Motor neuron (in vitro differentiated cells): ENCODE data around the gene CLPSL1. TPM values are rescaled to one million over a fixed set of nuclear protein-coding genes. Genes with fewer than 3 reads are reported as not detected.
A peak's percentile ranks its signal among the peaks of the same experiment; 100 is the strongest.

Experiments
- ATAC-seq, 8 experiments: fragments of 200-7000 bp; cut with Tn5 transposase; replicated peaks in 6 of 8; 2 replicates each; pipeline ENCODE4 v1.8.0; 2021; ENCODE audit warnings: mild to moderate bottlenecking in 8 of 8, moderate library complexity in 8 of 8
- H3K27ac ChIP-seq, 2 donors: fragments of 250-450 bp; sonication (Bioruptor Pico); 2 replicates each; pipeline ENCODE4 v1.9.0; 2021; ENCODE audit warnings: antibody characterized with exemption in 2 of 2, mild to moderate bottlenecking in 2 of 2, moderate library complexity in 1 of 2
- H3K4me1 ChIP-seq, 2 donors: fragments of 250-450 bp; sonication (Bioruptor Pico); replicated peaks in 1 of 2; 2 replicates each; pipeline ENCODE4 v1.6.1; 2021; ENCODE audit warnings: antibody characterized with exemption in 2 of 2, mild to moderate bottlenecking in 2 of 2, moderate library complexity in 1 of 2
- H3K4me3 ChIP-seq, 5 donors: fragments of 250-450 bp; sonication (Bioruptor Pico); 2 replicates each; pipeline ENCODE4 v1.9.0; 2021; ENCODE audit warnings: antibody characterized with exemption in 5 of 5, mild to moderate bottlenecking in 5 of 5, moderate library complexity in 4 of 5
- WGBS, 10 experiments: fragments of 450-650 bp; shearing (Covaris generic); methylation state at CpG; one replicate each; pipeline ENCODE4 v1.0.0; 2022; 5-methylcytosine and 5-hydroxymethylcytosine counted together
- in situ Hi-C, 9 experiments: fragments of 400-800 bp; cut with MboI; loops; one replicate each; pipeline ENCODE4 v1.15.0; 2021; ENCODE audit warnings: low sequenced_read_pairs in 9 of 9, low pct_unique_long_range_greater_than_20kb in 2 of 9; ENCODE audit not compliant: unreplicated experiment in 9 of 9
- total RNA-seq, 8 experiments: library from RNA; unstranded; fragments of 300-600 nt; gene quantifications; 2 replicates each; pipeline versions ENCODE4 v1.2.3 to v1.2.4, GENCODE V29; 2022

The CLPSL1 gene
- total RNA-seq, 8 experiments from 2014 or later = not detected

DNA sequence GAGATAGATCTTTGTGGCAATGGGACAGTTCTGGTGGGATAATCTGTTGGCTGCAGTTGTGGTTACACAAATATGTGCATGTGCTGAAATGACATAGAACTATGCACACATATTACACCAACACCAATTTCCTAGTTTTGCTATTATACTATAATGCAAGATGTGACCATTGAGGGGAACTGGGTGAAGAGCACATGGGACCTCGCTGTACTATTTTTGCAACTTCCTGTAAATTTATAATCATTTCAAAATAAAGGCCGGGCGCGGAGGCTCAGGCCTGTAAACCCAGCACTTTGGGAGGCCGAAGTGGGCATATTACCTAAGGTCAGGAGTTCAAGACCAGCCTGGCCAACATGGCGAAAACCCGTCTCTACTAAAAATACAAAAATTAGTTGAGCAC lies 35.3 kb upstream of the CLPSL1 start:
- in situ Hi-C loops = loop anchor here in 5 of 9 experiments (25.0 kb wide), 3 partner anchors 158 to 433 kb away; partner anchors contain the start of gene PPARD (in 1 of the 5)
- Histone ChIP-seq H3K27ac (no peak overlapping the region), H3K4me3 (no peak overlapping the region), H3K4me1 (peaks cover 0 to under 1% of the 10 kb centered on the region in 2 donors)
- ATAC-seq = no peak
- WGBS, 10 experiments = 79 to 100% (median 97%) methylated on average over 1 to 7 of the region's 7 CpGs; no CpG with 5 or more reads in 4 of the 10 experiments

DNA sequence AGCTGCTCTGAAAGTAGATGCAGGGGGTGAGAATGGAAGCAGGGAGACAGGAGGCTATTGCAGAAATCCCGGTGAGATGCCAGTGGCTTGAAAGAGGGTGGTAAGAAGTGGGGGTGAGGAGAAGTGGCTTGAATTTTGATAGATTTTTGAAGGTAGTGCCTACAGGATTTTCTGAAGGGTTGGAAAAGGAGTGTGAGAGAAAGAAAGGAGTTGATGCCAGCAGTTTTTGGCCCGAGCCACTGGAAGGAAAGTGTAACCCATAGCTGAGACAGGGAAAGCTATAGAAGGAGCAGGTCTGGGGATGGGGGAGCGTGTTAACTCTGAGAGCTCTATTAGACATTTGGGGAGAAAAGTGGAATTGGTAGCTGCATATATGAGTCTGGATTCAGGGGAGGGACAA lies 34.3 kb upstream of the CLPSL1 start:
- Histone ChIP-seq H3K27ac (no peak overlapping the region), H3K4me3 (no peak overlapping the region), H3K4me1 (no peaks in the 10 kb centered on the region)
- in situ Hi-C loops = loop anchor here in 5 of 9 experiments (25.0 kb wide), 3 partner anchors 159 to 434 kb away; partner anchors contain the start of gene PPARD (in 1 of the 5)
- no peak for ATAC-seq
- WGBS, 10 experiments = 53 to 94% (median 73%) methylated on average over 1 to 3 of the region's 3 CpGs

DNA sequence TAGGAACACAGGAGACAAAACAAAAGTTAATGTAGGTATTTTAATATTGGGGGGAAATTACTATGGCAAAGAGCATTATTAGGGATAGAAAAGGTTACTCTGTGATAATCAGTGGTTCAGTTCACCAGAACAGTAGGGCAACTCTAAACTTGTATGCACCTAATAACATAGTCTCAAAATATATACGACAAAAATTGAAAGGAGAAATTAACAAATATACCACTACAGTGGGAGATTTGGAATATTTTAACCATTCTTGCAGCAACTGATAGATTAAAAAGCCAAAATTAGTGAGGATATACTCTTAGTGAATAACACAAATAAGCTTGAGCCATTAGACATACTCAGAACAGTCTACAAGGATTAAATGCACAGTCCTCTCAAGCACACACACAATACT lies 32.9 kb upstream of the CLPSL1 start:
- Histone ChIP-seq H3K27ac (no peak overlapping the region), H3K4me1 (no peaks in the 10 kb centered on the region), H3K4me3 (no peak overlapping the region)
- in situ Hi-C loops = loop anchor here in 5 of 9 experiments (25.0 kb wide), 3 partner anchors 161 to 436 kb away; partner anchors contain the start of gene PPARD (in 1 of the 5)
- ATAC-seq = no peak
- 60 to 100% (median 67%) methylated on average over 1 of the region's 1 CpG; no CpG with 5 or more reads in 5 of the 10 experiments for WGBS, 10 experiments

DNA sequence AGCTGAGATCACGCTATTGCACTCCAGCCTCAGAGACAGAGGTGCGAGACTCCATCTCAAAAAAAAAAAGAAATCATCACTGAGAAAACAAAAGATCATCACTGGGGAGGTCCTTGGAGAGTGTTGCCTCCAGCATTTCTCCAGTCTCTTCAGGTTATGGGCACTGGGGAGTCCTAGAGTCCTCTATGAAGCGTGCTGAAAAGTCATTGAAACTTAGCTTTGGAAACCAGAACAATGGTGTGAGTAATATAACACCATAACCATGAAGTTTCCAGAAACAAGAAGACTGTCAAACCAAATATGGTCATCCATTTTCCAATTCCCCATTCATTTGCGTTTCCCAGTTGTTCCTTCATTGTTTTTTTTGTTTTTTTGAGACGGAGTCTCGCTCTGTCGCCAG lies 30.3 kb upstream of the CLPSL1 start:
- Histone ChIP-seq H3K4me1 (no peaks in the 10 kb centered on the region), H3K4me3 (no peak overlapping the region), H3K27ac (no peak overlapping the region)
- no peak for ATAC-seq
- WGBS, 10 experiments = 20 to 98% (median 85%) methylated on average over 1 to 6 of the region's 7 CpGs; no CpG with 5 or more reads in 2 of the 10 experiments
- in situ Hi-C loops = no loop called here

DNA sequence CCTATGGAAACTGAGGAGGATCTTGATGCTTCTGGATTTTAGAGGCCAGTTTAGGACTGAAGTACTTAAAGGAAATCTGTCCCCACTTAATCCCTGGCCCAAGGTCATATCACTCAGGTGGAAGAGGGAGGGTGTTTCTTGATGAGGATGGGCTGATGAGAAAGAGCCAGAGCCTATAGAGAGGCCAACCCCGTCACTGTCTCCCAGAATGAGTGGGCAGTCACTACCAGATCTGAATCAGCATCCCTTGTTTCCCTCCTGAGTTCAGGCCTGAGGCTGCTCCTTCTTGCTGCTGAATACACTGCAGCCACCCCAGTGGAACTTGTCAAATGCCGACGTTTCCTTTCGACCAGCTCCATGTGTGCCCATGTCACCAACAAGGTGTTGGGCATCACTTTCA lies 29.2 kb upstream of the CLPSL1 start:
- 0 to 93% (median 67%) methylated on average over 1 to 3 of the region's 4 CpGs; no CpG with 5 or more reads in 4 of the 10 experiments for WGBS, 10 experiments
- no peaks in the 10 kb centered on the region for H3K4me1 ChIP-seq
- no peak for ATAC-seq
- H3K4me3 ChIP-seq = no peak overlapping the region
- H3K27ac ChIP-seq = no peak overlapping the region
- in situ Hi-C loops = no loop called here

DNA sequence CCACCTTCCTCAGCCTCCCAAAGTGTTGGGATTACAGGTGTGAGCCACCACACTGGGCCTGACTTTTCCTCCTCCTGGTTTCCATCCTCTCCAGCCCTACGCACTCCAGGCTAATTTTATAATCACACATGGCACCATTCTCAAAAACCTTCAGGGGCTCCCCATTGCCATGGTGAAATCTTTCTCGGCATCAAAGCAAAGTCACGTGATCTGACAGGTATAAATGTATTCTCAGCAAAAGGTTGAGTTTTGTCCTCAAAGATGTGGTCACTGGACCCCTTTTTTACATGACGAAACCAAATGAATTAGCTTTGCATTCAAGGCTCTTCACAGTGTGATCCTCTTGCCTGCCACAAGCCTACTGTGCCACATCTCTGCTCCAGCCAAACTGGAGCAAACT lies 28.5 kb upstream of the CLPSL1 start:
- in situ Hi-C loops = no loop called here
- 17 to 100% (median 71%) methylated on average over 2 to 4 of the region's 4 CpGs; no CpG with 5 or more reads in 2 of the 10 experiments for WGBS, 10 experiments
- no peak overlapping the region for H3K4me3 ChIP-seq
- H3K27ac ChIP-seq = no peak overlapping the region
- H3K4me1 ChIP-seq = no peaks in the 10 kb centered on the region
- no peak for ATAC-seq

DNA sequence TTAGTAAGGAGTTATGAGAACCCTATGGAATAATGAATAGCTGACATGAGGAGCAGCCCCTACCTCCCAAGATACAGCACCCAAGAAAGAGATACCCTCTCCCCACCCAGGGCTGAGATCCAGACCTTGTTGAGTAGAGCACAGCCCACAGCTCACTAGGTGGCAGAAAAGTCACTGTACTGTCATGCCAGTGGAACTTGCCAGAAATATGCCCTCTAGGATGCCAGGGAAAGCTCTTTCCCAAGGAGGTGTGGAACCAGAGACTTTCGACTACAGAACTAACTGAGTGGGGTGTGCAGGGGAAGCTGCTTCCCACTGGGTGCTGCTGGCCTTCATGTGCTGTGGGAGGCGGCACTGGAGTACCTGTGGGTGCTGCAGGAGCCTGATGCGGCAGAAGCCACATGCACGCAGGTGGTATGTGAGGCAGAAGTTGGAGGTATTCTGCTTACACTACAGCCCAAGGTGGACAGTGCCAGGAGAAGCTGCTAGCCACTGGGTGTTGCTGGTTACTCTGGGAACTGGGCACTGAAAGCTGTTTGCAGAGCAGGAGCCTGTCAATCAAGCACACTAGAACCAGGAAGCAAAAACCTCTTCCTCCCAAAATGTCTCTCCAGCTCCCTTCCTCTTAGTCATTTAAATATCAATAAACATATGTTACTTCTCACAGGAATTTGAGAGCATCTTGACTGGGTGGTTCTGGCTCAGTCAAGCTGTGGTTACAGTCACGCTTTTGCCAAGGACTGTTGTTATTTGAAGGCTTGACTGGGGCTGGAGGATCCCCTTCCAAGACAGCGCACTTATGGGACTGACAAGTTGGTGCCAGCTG lies 26.2 kb upstream of the CLPSL1 start:
- ATAC-seq = peak in 3 of 8 experiments; percentile 50 to 73 (median 56)
- 0 to 100% (median 62%) methylated on average over 1 to 4 of the region's 6 CpGs; no CpG with 5 or more reads in 5 of the 10 experiments for WGBS, 10 experiments
- no peak overlapping the region for H3K4me3 ChIP-seq
- in situ Hi-C loops = no loop called here
- no peaks in the 10 kb centered on the region for H3K4me1 ChIP-seq
- H3K27ac ChIP-seq = no peak overlapping the region

DNA sequence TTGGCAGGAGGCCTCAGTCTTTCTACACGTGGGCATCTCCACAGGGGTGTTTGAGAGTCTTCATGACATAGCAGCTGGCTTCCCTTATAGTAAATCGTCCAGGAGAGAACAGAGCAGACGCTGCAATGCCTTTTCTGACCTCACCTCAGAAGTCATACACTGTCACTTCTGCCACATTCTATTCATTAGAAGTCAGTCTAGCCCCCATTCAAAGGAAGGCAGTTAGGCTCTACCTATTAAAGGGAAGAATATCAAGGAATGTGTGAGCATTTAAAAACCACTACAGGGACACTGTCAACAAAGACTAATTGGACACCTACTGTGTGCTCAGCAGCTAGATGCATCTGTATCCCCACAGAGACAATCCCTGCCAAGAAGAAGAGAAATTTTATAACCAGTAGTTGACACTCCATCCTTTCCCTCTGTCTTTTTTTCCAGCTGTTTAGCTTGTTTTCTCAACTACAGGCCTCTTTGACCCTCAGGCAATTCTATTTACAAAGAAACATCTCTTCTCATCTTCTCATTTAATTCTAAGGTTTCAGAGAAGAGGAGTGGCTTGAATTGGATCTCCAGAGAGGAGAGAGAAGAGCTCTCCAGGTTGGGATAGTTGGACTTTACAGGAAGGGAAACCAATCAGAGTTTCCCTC lies 25.4 kb upstream of the CLPSL1 start:
- no peak overlapping the region for H3K27ac ChIP-seq
- ATAC-seq = peak in 1 of 8 experiments; percentile 11
- no peaks in the 10 kb centered on the region for H3K4me1 ChIP-seq
- WGBS, 10 experiments = 0 to 27% (median 12%) methylated on average over 1 to 3 of the region's 3 CpGs; no CpG with 5 or more reads in 4 of the 10 experiments
- in situ Hi-C loops = no loop called here
- no peak overlapping the region for H3K4me3 ChIP-seq

DNA sequence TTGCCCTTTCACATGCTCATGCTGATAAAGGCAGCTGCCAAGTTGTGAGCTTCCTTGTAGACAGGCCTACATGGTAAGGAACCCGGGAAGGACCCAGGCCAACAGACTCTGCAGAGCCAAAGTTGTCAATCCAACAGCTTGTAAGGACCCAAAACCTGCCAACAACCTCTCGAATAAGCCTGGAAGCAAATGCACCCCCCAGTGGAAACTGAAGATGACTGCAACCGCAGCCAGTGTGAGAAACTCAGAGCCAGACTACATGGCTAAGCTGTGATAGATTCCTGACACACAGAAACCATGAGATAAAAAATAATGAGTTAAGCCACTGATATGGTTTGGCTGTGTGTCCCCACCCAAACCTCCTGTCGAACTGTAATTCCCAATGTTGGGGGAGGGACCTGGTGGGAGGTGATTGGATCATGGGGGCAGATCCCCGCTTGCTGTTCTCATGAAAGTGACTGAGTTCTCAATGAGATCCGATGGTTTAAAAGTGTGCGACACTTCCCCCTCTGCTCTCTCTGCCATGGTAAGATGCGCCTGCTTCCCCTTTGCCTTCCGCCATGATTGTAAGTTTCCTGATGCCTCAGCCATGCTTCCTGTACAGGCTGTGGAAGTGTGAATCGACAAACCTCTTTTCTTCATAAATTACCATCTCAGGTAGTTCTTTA lies 23.2 kb upstream of the CLPSL1 start:
- peak in 1 of 8 experiments; percentile 66 for ATAC-seq
- Histone ChIP-seq H3K4me1 (no peaks in the 10 kb centered on the region), H3K27ac (no peak overlapping the region), H3K4me3 (no peak overlapping the region)
- in situ Hi-C loops = no loop called here
- WGBS, 10 experiments = 27 to 80% (median 49%) methylated on average over 2 to 7 of the region's 10 CpGs; no CpG with 5 or more reads in 2 of the 10 experiments

DNA sequence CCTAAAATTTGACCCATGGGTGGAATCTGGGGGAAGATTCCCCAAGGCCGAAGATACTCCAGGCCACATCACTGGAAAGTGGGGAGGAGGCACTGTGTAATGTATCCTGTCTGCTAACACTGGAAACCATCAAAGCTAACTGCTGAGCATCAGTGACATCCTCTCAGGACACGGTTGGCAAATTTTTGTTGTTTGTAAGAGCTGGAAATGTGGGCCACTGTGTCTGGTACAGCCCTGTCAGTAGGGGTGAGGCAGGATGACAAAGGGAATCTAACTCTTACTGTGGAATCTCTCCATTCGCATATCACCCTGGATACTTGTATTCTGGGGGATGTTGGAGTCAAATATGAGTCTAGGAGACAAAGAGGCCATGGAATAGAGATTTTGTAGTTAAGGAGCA lies 21.4 kb upstream of the CLPSL1 start:
- in situ Hi-C loops = no loop called here
- Histone ChIP-seq H3K4me1 (peaks cover 2 to 8% of the 10 kb centered on the region in 2 donors), H3K4me3 (no peak overlapping the region), H3K27ac (no peak overlapping the region)
- 50 to 100% (median 83%) methylated on average over 1 to 3 of the region's 3 CpGs; no CpG with 5 or more reads in 3 of the 10 experiments for WGBS, 10 experiments
- no peak for ATAC-seq

DNA sequence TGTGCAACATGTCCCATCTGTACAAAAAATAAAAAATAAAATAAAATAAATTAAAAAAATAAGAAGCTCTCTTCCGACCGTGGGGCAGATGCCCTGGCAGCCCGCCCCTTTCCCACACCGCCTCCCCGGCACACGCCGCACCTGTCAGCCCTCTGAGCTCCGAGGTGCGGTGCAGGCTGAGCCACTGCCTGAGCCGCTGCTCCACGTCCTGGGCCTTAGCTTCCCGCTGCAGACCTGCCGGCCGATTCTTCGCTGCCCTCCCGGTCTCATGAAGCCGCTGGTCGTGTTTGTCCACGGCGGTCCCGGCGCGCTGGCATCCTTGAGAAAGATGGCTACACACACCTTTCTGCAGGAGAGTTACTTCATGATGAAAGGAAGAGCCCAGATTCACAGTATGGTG lies 15.1 kb upstream of the CLPSL1 start:
- Histone ChIP-seq H3K27ac (no peak overlapping the region), H3K4me1 (peaks cover 7 to 8% of the 10 kb centered on the region in 2 donors), H3K4me3 (no peak overlapping the region)
- no peak for ATAC-seq
- in situ Hi-C loops = no loop called here
- 85 to 97% (median 96%) methylated on average over 6 to 11 of the region's 23 CpGs; no CpG with 5 or more reads in 5 of the 10 experiments for WGBS, 10 experiments

DNA sequence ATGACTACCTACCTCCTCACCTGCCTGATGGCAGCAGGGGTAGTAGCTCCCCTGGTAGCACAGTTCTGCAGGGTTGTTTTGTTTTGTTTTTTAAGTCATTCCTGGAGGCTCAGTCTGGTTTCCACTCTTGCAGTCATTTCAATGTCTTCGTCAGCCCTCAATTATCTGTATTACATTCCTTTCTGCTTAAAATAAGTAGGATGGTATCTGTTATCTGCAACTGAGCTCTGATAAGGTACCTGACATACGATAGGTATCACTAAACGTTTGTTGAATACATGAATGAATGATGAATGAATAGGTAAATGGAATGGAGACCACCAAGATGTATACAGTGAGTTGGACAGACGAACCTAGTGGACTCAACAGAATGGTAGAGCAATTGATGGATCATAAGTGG lies 11.6 kb upstream of the CLPSL1 start:
- WGBS, 10 experiments = 14 to 100% (median 85%) methylated on average over 1 to 4 of the region's 4 CpGs; no CpG with 5 or more reads in 2 of the 10 experiments
- no peak for ATAC-seq
- H3K4me3 ChIP-seq = no peak overlapping the region
- H3K27ac ChIP-seq = no peak overlapping the region
- in situ Hi-C loops = no loop called here
- H3K4me1 ChIP-seq = peaks cover 3 to 7% of the 10 kb centered on the region in 2 donors

DNA sequence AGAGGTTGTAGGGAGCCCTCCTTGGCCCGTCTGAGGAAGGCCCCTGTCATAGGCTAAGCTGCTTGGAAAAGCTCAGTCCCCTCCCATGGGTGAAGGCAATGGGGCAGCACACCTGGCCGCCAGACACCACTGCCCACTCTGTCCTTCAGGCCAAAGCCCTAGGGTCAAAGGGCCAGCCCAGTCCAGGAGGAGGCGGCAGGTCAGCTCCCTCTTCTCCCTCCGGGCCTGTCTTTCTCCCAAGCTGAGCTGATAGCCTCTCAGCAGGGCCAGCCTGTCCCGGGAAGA lies 9.5 kb upstream of the CLPSL1 start:
- H3K4me3 ChIP-seq = no peak overlapping the region
- no peaks in the 10 kb centered on the region for H3K4me1 ChIP-seq
- H3K27ac ChIP-seq = no peak overlapping the region
- in situ Hi-C loops = no loop called here
- WGBS, 10 experiments = 57 to 66% methylated on average over 1 to 3 of the region's 5 CpGs; no CpG with 5 or more reads in 8 of the 10 experiments
- no peak for ATAC-seq
